ENCODE results near the gene AMDHD1.

The AMDHD1 gene

GRCh38 chr12:95982602-95983001 lies 39.5 kb downstream of the AMDHD1 start:
- Mint-ChIP-seq H3K27me3 (ENCODE audit: low read depth) (no peaks in the 10 kb centered on the region), H3K27ac (no peak overlapping the region), H3K4me1 (no peaks in the 10 kb centered on the region), H3K4me3 (no peak overlapping the region), H3K9me3 (no peaks in the 10 kb centered on the region), H3K36me3 (ENCODE audit: low read depth) (no peaks in the 10 kb centered on the region)
- no peak for TF ChIP-seq CTCF (IDR thresholded peaks at IDR 0.05; ENCODE audit: unreplicated experiment in 3 of 3)

- no peaks in the 10 kb centered on the region for H3K36me3 Mint-ChIP-seq (ENCODE audit: low read depth)
- no peak overlapping the region for H3K27ac Mint-ChIP-seq
- H3K9me3 Mint-ChIP-seq = no peaks in the 10 kb centered on the region
- H3K4me3 Mint-ChIP-seq = no peak overlapping the region
- no peaks in the 10 kb centered on the region for H3K4me1 Mint-ChIP-seq
- TF ChIP-seq CTCF (IDR thresholded peaks at IDR 0.05; ENCODE audit: unreplicated experiment in 3 of 3) = no peak
- no peaks in the 10 kb centered on the region for H3K27me3 Mint-ChIP-seq (ENCODE audit: low read depth)
These were observed 41.6 kb downstream of the AMDHD1 start for GRCh38 chr12:95984682-95985081.

DNA sequence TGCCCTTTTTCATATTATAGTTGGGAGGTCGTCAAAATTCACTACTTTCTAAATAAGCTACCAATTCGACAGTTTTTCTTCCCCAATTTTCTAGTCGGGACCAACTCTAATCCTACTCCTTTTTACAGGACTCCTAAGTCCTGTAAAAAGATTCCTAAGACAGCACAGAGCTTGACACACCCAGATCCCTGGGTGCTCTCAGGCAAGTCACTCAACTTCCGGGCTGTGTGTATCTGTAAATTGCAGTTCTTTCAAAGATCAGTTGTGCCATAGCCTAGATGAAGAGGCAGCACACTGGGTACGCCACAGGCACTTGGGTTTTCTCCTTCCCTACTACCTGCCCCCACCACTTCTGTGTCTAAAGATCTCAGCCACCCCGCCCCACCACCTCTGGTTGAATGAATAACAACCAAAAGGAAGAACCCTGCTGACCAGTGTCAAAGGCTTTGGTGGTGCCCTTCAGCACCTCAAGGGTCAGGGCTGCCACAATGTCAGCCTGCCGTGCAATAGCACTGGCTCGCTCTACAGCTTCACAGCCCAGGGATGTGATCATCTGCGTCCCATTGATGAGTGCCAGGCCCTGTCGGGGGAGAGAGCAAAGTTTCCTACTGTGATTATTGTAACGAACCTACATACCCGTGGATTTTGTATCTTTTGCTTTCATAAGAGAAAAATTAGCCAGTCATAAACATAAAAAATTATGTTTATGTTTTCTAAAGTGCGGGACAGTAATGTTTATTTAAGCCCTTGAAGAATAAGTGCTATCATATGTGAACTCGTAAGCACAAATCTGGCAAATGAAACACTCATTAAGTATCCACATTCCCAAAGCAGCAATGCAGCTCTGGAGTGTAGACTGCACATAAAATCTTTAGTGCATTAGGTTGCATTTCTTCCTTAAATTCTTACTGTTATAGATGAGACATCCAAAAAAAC lies 43.8 kb downstream of the AMDHD1 start:
- no peak overlapping the region for H3K4me3 Mint-ChIP-seq
- no peaks in the 10 kb centered on the region for H3K27me3 Mint-ChIP-seq (ENCODE audit: low read depth)
- H3K36me3 Mint-ChIP-seq (ENCODE audit: low read depth) = no peaks in the 10 kb centered on the region
- no peaks in the 10 kb centered on the region for H3K9me3 Mint-ChIP-seq
- no peak for TF ChIP-seq CTCF (IDR thresholded peaks at IDR 0.05; ENCODE audit: unreplicated experiment in 3 of 3)
- H3K27ac Mint-ChIP-seq = no peak overlapping the region
- H3K4me1 Mint-ChIP-seq = no peaks in the 10 kb centered on the region

DNA sequence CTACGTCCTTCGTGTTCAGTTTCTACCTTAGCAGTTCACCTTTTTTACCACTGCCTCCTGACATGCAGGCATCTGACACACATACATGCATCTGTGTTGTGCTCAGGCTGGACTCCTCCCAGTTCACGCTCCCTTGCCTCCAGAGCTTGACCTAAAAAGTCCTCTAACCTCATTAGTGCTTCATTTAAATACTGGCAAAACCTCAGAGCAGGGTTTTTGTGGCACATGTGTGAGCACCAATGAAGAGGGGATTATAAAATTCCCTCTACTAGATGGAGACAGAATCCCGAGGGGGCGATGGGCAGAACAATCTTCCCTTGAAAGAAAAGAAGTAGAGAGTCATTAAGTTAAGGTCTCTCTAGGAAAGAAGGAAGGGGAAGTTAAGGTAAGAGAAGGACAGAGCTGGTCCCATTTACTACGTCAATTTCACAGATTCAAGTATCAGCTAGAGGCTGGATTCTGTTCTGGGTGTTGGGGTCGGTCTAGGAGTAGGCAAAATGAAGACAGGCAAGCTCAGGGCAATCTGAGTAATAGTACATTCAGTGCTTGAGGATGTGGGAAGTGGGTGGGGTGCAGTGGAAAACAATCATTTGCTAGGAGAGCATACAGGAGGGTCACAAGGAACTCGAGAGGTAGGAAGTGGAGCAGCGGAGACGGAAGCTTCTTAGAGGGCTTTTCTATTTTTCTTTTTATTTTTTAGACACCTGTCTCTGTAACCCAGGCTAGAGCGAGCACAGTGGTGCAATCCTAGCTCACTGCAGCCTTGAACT lies 45.6 kb downstream of the AMDHD1 start:
- H3K36me3 Mint-ChIP-seq (ENCODE audit: low read depth) = no peaks in the 10 kb centered on the region
- H3K4me3 Mint-ChIP-seq = no peak overlapping the region
- TF ChIP-seq CTCF (IDR thresholded peaks at IDR 0.05; ENCODE audit: unreplicated experiment in 3 of 3) = no peak
- H3K27me3 Mint-ChIP-seq (ENCODE audit: low read depth) = no peaks in the 10 kb centered on the region
- no peak overlapping the region for H3K27ac Mint-ChIP-seq
- H3K4me1 Mint-ChIP-seq = no peaks in the 10 kb centered on the region
- no peaks in the 10 kb centered on the region for H3K9me3 Mint-ChIP-seq

- no peaks in the 10 kb centered on the region for H3K36me3 Mint-ChIP-seq (ENCODE audit: low read depth)
- no peaks in the 10 kb centered on the region for H3K9me3 Mint-ChIP-seq
- H3K27ac Mint-ChIP-seq = no peak overlapping the region
- TF ChIP-seq CTCF (IDR thresholded peaks at IDR 0.05; ENCODE audit: unreplicated experiment in 3 of 3) = no peak
- no peaks in the 10 kb centered on the region for H3K27me3 Mint-ChIP-seq (ENCODE audit: low read depth)
- H3K4me1 Mint-ChIP-seq = no peaks in the 10 kb centered on the region
- no peak overlapping the region for H3K4me3 Mint-ChIP-seq
These were observed 46.5 kb downstream of the AMDHD1 start for GRCh38 chr12:95989504-95990123.

Data from nephron (organoid).